Fibroblast of mammary gland (primary cell): Measurements from ENCODE around the gene RASGEF1B.

ENCODE experiments used
- DNase-seq: peaks from one replicate; pipeline ENCODE4 v3.0.0-alpha.2; 2010; ENCODE audit warnings: low read depth
- H3K4me3 ChIP-seq: 2 replicates; pipeline ENCODE4 v1.5.1; 2011; ENCODE audit warnings: low read depth, mild to moderate bottlenecking, low read length, moderate library complexity; ENCODE audit not compliant: control insufficient read depth
- TF ChIP-seq, protein P1 (sequence below): conservative IDR thresholded peaks from 2 replicates; pipeline ENCODE4 v1.5.1; 2011; ENCODE audit warnings: low read depth, low read length, inconsistent platforms; ENCODE audit not compliant: control insufficient read depth, insufficient read depth

Gene RASGEF1B

DNA sequence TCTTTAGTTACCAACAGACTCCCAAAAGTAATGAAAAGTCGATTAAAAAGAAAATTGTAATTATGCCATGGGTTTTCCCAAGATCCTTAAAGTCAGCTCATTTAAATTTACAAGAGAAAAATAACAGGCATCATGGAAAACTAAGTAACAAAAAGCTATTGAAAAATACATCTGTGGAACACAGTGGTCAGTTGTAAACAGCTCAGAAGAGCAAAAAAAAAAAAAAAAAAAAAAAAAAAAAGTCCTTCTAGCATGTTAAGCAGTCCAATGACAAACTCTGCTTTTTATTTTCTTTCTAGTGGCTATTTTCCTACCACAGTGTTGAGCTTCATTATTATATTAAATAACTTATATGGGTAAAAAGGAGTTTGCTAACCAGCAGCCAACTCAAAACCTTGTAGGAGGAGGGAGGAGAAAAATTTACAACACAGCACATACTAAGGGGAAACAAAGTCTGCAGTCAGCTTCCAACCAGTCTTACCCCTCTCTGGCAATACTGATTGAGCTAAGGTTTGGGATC lies 44.9 kb downstream of the RASGEF1B start:
- H3K4me3 ChIP-seq = no peak overlapping the region
- TF ChIP-seq, protein P1, sequence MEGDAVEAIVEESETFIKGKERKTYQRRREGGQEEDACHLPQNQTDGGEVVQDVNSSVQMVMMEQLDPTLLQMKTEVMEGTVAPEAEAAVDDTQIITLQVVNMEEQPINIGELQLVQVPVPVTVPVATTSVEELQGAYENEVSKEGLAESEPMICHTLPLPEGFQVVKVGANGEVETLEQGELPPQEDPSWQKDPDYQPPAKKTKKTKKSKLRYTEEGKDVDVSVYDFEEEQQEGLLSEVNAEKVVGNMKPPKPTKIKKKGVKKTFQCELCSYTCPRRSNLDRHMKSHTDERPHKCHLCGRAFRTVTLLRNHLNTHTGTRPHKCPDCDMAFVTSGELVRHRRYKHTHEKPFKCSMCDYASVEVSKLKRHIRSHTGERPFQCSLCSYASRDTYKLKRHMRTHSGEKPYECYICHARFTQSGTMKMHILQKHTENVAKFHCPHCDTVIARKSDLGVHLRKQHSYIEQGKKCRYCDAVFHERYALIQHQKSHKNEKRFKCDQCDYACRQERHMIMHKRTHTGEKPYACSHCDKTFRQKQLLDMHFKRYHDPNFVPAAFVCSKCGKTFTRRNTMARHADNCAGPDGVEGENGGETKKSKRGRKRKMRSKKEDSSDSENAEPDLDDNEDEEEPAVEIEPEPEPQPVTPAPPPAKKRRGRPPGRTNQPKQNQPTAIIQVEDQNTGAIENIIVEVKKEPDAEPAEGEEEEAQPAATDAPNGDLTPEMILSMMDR = no peak

DNA sequence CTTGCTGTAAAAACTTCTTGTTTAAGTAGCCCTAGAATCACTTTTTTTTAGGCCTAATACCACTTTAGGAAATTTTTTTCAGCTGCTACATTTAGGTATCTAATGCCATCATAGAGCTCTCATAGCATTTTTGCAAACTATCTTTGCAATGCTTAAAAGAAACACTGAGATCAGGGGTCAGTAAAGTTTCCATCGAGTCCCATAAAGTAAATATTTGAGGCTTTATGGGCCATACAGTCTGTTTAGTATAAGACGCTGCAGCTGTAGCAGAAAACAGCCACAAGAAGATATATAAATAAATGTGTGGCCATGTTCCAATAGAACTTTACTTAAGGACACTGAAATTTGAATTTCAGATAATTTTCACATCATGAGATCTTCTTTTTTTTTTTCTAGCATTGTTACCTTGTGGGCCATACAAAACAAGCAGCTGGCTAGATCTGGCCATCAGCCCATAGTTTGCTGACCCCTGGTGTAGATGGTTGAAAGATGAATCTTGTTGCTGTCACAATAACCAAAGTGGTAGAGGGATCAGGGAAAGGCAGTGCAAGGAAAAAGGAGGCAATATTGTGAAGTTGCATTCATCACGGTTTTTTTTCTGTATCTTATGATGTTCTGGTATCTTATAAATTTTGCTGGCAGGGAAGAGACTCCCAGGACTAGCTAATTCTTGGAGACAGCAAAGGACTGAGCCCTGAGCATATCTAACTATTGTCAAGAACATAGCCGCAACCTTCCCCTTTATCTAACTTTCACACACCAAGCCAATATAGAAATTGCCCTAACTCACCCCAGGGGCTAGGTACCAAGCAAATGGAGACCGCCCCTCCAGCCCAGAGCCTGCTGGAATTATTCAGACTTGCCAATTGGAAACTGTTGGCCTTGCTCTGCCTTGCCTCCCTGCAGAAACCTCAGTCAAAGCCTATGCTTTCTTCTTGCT lies 46.6 kb downstream of the RASGEF1B start:
- TF ChIP-seq, protein P1 = no peak
- no peak for DNase-seq

More for the DNA sequence above, 44.9 kb downstream of the RASGEF1B start:
- no peak for DNase-seq

DNA sequence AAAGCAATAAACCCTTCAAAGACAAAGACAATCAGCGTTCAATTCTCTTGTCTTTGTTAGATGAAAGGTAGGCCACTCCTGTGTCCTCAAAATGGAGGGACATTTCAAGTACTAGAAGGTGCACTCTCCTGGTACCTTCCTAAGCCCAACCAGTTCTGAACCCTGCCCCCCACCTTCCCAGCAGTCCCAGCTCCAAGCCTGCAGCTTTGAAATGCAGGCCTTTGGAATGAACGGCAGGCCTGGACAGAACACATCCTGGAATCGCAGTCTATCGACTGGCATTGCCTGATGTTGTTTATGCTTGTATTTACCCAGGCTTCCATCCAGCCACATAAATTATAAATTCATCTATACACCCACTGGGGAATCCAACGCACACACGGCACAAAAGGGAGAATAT lies 47.4 kb downstream of the RASGEF1B start:
- H3K4me3 ChIP-seq = no peak overlapping the region
- DNase-seq = no peak
- TF ChIP-seq, protein P1 = no peak

More for the DNA sequence above, 46.6 kb downstream of the RASGEF1B start:
- no peak overlapping the region for H3K4me3 ChIP-seq

DNA sequence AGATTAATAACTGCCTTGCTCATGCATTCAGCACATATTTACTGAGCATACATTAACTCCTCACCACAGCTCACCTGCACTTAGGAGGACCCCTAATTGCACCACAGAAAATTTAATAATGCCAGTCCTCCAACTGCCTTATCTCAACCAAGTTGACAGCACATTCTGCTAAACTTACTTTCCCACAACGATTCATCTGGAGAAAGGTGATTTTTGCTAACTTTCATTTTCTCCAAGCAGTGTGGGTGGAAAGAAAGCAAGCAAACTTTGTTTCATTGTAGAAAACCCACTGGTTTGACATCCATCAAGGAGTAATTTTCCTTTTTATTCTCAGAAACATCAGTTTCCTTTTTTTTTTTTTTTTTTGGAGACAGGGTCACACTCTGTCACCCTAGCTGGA lies 49.1 kb downstream of the RASGEF1B start:
- no peak overlapping the region for H3K4me3 ChIP-seq
- TF ChIP-seq, protein P1 = no peak
- DNase-seq = no peak

DNA sequence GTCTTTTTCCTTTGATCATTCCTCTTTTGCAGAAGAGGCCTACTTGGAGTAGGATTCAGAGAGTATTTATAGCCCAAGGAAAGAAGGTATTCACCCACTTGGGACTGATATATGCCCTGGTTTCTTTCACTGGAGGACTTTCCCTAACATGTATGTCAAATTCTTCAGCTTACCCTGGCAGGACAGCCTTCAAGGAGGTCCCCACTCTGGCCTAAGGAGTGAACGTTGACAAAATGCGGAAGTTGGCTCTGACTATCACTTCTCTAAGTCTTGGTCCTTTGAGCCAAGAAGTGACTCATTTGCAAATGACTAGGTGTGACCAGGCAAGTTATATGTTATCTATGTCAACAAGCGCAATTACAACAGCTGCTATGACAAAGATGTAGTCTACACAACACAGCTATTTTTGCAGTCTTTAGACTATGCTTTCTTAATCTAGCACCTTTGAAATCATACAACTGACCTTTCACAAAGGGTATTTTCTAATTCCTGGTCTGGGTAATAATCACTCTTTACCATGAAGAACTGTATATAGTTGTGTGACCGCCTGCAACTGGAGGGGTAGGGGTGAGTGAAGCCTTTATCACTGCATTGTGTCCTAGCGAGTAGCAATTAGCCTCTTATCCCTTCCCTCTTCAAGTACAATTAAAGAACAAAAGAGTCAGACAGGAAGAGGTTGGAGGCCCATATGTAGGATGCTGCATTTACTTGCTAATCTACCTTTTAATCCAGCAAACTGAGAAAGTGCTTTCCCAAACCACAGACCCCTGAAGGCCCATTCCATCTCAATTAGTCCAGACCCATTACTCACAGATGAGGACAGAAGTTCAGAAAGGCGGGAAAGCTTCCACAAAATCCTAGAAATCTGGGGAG lies 50.1 kb downstream of the RASGEF1B start:
- TF ChIP-seq, protein P1 = no peak
- no peak overlapping the region for H3K4me3 ChIP-seq
- peak; percentile 52 for DNase-seq

DNA sequence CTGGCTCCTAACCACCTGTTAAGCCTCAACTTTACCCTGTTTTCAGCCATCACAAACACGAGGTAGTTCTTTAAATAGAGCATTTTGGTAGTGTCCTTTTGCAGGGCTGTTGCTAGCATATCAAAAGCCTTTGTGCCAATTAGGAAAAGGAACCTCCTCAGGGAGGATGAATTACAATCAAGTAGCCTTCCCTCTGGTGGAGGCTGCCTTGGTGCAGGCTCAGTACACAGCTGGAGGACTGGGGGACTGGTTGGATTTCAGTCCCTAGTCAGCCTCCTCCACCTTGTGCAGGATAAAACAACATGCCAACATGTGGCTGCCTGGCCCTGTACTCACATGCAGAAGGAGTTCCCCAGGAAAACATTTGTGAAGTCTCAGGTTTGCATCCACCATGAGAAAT lies 53.1 kb downstream of the RASGEF1B start:
- no peak for DNase-seq
- TF ChIP-seq, protein P1 = no peak
- no peak overlapping the region for H3K4me3 ChIP-seq
